Esophagus squamous epithelium (tissue), 5 donors: ENCODE data around the gene APBA2. TPM values are rescaled to one million over a fixed set of nuclear protein-coding genes. Genes with fewer than 3 reads are reported as not detected.

Experiments used
- DNase-seq: peaks from one replicate; lab custom pipeline; 2025; lab: John Stamatoyannopoulos, UW
- H3K27ac ChIP-seq, 4 donors: fragments of 200-600 bp; sonication (generic); one replicate each; pipeline ENCODE4 v1.5.1; 2016 to 2019; ENCODE audit warnings: mild to moderate bottlenecking in 1 of 4
- H3K27me3 ChIP-seq, 4 donors: fragments of 200-600 bp; sonication (generic); 1 replicate in 3 of 4; 2 replicates in 1 of 4; pipeline versions ENCODE4 v1.5.1 to v1.6.0; 2017 to 2021; ENCODE audit warnings: antibody characterized with exemption in 1 of 4
- H3K36me3 ChIP-seq, 3 donors: fragments of 200-600 bp; sonication (generic); one replicate each; pipeline ENCODE4 v1.5.1; 2016 to 2019
- H3K4me1 ChIP-seq, 3 donors: fragments of 200-600 bp; sonication (generic); one replicate each; pipeline ENCODE4 v1.5.1; 2017 to 2019
- H3K4me3 ChIP-seq, 4 donors: fragments of 200-600 bp; sonication (generic); 1 replicate in 3 of 4; 2 replicates in 1 of 4; pipeline ENCODE4 v1.5.1; 2016 to 2019; ENCODE audit warnings: mild to moderate bottlenecking in 2 of 4, moderate library complexity in 1 of 4
- H3K9me3 ChIP-seq, 3 donors: fragments of 200-600 bp; sonication (generic); one replicate each; pipeline ENCODE4 v1.5.1; 2016 to 2019
- POLR2A ChIP-seq, 4 donors: fragments of 450-650 bp; IDR thresholded peaks; one replicate each; pipeline ENCODE4 v1.6.1; 2017; ENCODE audit warnings: antibody characterized with exemption in 4 of 4, mild to moderate bottlenecking in 4 of 4, moderate library complexity in 3 of 4
- WGBS, 2 donors: methylation state at CpG; one replicate each; pipeline ENCODE4 v1.1.5; 2018; 5-methylcytosine and 5-hydroxymethylcytosine counted together
- intact Hi-C: fragments of 100-400 bp; cut with DNase I; formaldehyde crosslinking; loops from one replicate; pipeline ENCODE4 v1.15.0; 2022
- total RNA-seq, 4 donors: library from RNA; depleted of rRNA; stranded (reverse); fragments of >200 nt; gene quantifications; one replicate each; pipeline ENCODE4 v1.1.0, GENCODE V29; 2016
- TF ChIP-seq, protein P1 (sequence below), 6 experiments: fragments of 450-650 bp in 4 of 6; fragments of 200-600 bp in 2 of 6; sonication (generic) in 2 of 6; IDR thresholded peaks; one replicate each; pipeline ENCODE4 v1.5.1; 2016 to 2019; ENCODE audit warnings: antibody characterized with exemption in 6 of 6, mild to moderate bottlenecking in 4 of 6, moderate library complexity in 4 of 6
- donor health status: DM: yes; HTN: yes; CAD: no.

Gene APBA2
- total RNA-seq, 4 donors from 2014 or later: 0.82 to 9.9 (median 1.6) TPM

DNA sequence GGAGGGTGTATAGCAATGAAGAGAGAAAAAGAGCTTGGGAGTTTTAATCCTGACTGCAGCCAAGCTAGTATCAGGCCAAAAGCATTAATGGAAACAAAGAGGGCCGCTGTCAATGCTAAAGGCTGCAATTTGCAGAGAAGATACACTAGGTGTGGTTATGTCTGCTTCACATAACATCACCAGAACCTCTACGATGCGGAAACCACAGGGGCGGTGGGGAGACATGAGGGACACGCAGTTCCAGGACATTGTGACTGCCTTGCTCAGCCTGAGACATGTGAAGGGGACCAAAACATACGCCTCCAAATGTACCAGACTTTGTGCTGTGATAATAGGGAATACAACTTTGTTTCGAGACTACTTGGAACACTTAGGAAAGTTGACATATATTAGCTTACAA, 88.4 kb downstream of the APBA2 start:
- 86 to 89% methylated on average over 7 of the region's 7 CpGs for WGBS, 2 donors
- H3K4me1 ChIP-seq: peaks cover 0 to 4% (median 0%) of the 10 kb centered on the region in 3 donors
- H3K36me3 ChIP-seq: no peaks in the 10 kb centered on the region
- TF ChIP-seq, protein P1, sequence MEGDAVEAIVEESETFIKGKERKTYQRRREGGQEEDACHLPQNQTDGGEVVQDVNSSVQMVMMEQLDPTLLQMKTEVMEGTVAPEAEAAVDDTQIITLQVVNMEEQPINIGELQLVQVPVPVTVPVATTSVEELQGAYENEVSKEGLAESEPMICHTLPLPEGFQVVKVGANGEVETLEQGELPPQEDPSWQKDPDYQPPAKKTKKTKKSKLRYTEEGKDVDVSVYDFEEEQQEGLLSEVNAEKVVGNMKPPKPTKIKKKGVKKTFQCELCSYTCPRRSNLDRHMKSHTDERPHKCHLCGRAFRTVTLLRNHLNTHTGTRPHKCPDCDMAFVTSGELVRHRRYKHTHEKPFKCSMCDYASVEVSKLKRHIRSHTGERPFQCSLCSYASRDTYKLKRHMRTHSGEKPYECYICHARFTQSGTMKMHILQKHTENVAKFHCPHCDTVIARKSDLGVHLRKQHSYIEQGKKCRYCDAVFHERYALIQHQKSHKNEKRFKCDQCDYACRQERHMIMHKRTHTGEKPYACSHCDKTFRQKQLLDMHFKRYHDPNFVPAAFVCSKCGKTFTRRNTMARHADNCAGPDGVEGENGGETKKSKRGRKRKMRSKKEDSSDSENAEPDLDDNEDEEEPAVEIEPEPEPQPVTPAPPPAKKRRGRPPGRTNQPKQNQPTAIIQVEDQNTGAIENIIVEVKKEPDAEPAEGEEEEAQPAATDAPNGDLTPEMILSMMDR (IDR thresholded peaks at IDR 0.05): no peak
- no peak for TF ChIP-seq POLR2A (IDR thresholded peaks at IDR 0.05)
- no peak overlapping the region for H3K4me3 ChIP-seq
- no peak for DNase-seq
- no peaks in the 10 kb centered on the region for H3K27me3 ChIP-seq
- intact Hi-C loops: no loop called here
- H3K9me3 ChIP-seq: no peaks in the 10 kb centered on the region
- no peak overlapping the region for H3K27ac ChIP-seq

DNA sequence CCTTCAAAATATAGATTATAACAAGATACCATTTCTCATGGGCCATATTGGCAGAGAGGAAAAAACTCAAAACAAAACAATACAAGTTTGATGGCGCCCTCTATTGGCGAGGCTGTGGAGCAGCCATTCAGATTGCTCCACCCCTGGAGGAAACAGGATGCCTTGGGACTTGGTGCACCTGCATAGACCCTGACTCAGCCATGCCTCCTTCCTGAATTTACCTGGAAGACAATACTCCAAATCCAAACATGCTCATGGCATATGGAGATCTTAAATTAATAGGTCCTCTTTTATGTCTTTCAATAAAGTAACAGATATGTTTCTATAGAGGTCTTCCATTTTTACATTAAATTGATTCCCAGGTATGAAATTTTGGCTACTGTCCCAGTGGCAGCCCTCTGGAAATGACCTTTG, 90.0 kb downstream of the APBA2 start:
- no peaks in the 10 kb centered on the region for H3K36me3 ChIP-seq
- no peaks in the 10 kb centered on the region for H3K9me3 ChIP-seq
- intact Hi-C loops: no loop called here
- TF ChIP-seq, protein P1 (IDR thresholded peaks at IDR 0.05): peak in 5 of 6 experiments; percentile 24 to 57 (median 46)
- TF ChIP-seq POLR2A (IDR thresholded peaks at IDR 0.05): no peak
- 5 to 8% methylated on average over 2 of the region's 2 CpGs for WGBS, 2 donors
- DNase-seq: no peak
- H3K4me3 ChIP-seq: no peak overlapping the region
- no peaks in the 10 kb centered on the region for H3K27me3 ChIP-seq
- H3K4me1 ChIP-seq: peaks cover 0 to 4% (median 0%) of the 10 kb centered on the region in 3 donors
- H3K27ac ChIP-seq: no peak overlapping the region

DNA sequence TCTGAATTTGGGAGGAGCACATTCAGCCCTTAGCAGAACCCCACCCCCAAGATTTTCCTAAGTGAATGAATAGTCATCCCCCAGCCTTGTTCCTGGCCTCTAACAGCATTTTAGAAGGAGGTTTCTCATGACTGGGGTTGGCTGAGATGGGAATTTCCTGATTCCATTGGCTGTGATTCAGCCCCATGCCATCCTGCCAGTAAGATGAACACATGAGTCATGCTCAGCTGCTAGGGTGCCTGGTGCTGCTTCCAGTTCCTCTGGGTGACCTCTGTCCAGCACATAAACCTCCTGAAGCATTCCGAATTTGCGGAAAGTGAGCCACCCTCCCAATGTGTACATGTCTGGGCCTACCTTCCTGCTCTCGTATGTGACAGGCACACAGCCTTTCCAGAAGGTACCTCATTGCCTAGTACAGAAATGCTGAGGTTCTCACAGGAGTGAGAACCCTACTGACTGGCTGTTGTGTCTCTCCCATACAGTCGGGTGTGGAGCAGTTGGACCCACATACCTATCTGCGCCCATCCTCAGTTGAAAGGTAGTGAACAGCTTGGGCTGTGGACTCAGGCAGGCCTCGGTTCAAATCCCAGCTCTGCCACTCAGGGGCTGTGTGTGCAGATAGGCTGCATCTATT, 91.7 kb downstream of the APBA2 start:
- Histone ChIP-seq H3K4me1 (peaks cover 0 to 4% (median 0%) of the 10 kb centered on the region in 3 donors), H3K9me3 (no peaks in the 10 kb centered on the region), H3K4me3 (no peak overlapping the region), H3K36me3 (no peaks in the 10 kb centered on the region), H3K27ac (no peak overlapping the region), H3K27me3 (no peaks in the 10 kb centered on the region)
- intact Hi-C loops: no loop called here
- DNase-seq: no peak
- 60% methylated on average over 4 of the region's 6 CpGs; no CpG with 5 or more reads in 1 of the 2 donors for WGBS, 2 donors
- no peak for TF ChIP-seq POLR2A (IDR thresholded peaks at IDR 0.05)
- TF ChIP-seq, protein P1 (IDR thresholded peaks at IDR 0.05): no peak

DNA sequence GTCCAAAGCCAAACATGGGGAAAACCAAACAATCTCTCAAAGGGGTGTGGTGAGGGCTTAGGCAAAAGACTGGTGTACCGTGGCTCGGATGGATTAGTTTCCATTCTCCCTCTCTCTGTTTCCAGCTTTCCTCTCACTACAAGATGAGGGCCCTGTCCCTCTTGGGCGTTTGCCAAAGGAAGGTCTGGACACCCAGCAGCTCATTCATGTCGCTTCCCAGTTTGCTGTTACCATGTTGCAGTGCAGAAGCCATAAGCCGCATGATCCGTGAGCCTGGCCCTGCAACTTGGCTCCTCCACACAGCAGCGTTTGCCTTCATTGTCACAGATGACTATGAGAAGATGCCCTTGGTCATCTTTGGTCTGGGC, 92.2 kb downstream of the APBA2 start:
- no peak for DNase-seq
- no peaks in the 10 kb centered on the region for H3K36me3 ChIP-seq
- TF ChIP-seq, protein P1 (IDR thresholded peaks at IDR 0.05): no peak
- TF ChIP-seq POLR2A (IDR thresholded peaks at IDR 0.05): no peak
- intact Hi-C loops: no loop called here
- H3K4me1 ChIP-seq: peaks cover 0 to 4% (median 0%) of the 10 kb centered on the region in 3 donors
- no peak overlapping the region for H3K27ac ChIP-seq
- no peaks in the 10 kb centered on the region for H3K9me3 ChIP-seq
- 68 to 72% methylated on average over 7 of the region's 7 CpGs for WGBS, 2 donors
- H3K4me3 ChIP-seq: no peak overlapping the region
- no peaks in the 10 kb centered on the region for H3K27me3 ChIP-seq

DNA sequence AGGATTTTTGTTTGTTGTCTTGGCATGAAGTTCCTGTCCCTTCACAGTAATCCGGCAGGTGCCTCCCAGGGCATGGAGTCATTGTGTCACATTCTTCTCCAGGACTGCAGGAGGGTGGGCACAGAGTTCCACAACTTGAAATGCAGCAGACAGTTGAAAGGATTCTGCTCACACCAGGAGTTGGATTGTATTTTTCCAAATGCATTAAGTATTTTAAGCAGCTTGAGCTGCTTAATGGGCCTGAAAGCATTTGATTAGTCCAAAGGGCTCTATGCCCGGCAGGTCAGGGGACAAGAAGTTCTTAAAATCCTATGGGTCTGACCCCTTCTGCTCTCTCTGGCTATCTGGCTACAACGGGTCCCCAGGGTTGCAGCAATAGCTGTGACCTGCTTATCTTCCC, 92.9 kb downstream of the APBA2 start:
- H3K36me3 ChIP-seq: no peaks in the 10 kb centered on the region
- peaks cover 0 to 4% (median 0%) of the 10 kb centered on the region in 3 donors for H3K4me1 ChIP-seq
- TF ChIP-seq POLR2A (IDR thresholded peaks at IDR 0.05): no peak
- TF ChIP-seq, protein P1 (IDR thresholded peaks at IDR 0.05): no peak
- DNase-seq: no peak
- H3K27me3 ChIP-seq: no peaks in the 10 kb centered on the region
- no peak overlapping the region for H3K4me3 ChIP-seq
- H3K27ac ChIP-seq: no peak overlapping the region
- 82 to 86% methylated on average over 2 to 3 of the region's 3 CpGs for WGBS, 2 donors
- intact Hi-C loops: no loop called here
- no peaks in the 10 kb centered on the region for H3K9me3 ChIP-seq
